GM12891 (cell line): ENCODE results near the gene CAPZA2.

Experiments used
- POLR2A ChIP-seq: IDR thresholded peaks from 2 replicates; pipeline ENCODE4 v1.6.1; 2011; ENCODE audit warnings: low read depth, low read length, control low read depth
- POLR2AphosphoS5 ChIP-seq: IDR thresholded peaks from 2 replicates; pipeline ENCODE4 v1.6.1; 2011; ENCODE audit warnings: low read depth, low read length, control low read depth
- TAF1 ChIP-seq: IDR thresholded peaks from 2 replicates; pipeline ENCODE4 v1.6.1; 2011; ENCODE audit warnings: low read depth, low read length, control low read depth

DNA sequence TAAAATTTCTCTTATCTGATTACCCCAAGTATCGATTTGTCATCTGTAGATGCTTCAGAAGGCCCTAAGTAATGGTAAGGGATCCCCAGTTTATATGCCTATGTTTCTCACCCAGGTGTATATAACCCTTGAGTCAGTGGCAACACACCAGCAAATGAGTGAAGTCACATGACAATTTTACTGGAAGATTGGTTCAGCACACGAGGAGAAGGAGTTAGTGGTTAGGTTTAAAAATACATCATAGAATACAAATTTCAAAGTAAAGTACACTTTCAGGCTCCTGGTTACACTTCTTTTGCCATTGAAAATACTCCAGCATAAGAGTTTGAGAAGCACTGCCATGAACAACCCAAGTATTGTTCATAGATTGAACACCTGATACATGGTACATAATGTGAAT lies 29.7 kb upstream of the CAPZA2 start:
- TF ChIP-seq POLR2AphosphoS5 = no peak
- no peak for TF ChIP-seq POLR2A
- TF ChIP-seq TAF1 = no peak
